Stimulated activated CD8-positive, alpha-beta memory T cell treated with anti-CD3 and anti-CD28 coated beads, Interleukin-7, amount 100 ng/mL, for 1 hour (primary cell): ENCODE data around the gene XAGE5.
"Not testable (repeated sequence)": the region's sequence is repeated elsewhere in the genome, so short reads cannot be mapped to it uniquely, and the experiment has no call there.

Source experiments
- DNase-seq, 2 donors: peaks; one replicate each; pipeline ENCODE4 v3.0.0-alpha.2; 2020; ENCODE audit warnings: low read depth in 2 of 2

XAGE5 gene

GRCh38 chrX:52811065-52811625, at the start of gene XAGE5:
Gene XAGE5 (plus strand): TSS chrX:52811287. CDS start chrX:52812567, 1,280 bp downstream.
- no peak for DNase-seq

DNA sequence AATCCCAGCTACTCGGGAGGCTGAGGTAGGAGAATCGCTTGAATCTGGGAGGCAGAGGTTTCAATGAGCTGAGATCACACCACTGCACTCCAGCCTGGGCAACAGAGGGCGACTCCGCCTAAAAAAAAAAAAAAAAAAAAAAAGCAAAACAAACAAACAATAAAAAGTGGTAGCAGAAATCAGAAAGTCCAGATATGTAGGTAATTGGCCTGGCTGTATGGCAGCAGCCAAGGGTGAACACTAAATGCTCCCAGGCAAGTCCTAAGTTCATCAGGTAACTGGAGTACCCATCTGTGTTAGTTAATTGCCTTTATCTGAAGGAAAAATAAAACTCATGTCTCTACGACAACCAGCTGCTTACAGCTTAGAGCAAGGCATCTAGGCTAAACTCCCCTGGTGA, 45.1 kb upstream of the XAGE5 start:
- not testable (repeated sequence) for DNase-seq

DNA sequence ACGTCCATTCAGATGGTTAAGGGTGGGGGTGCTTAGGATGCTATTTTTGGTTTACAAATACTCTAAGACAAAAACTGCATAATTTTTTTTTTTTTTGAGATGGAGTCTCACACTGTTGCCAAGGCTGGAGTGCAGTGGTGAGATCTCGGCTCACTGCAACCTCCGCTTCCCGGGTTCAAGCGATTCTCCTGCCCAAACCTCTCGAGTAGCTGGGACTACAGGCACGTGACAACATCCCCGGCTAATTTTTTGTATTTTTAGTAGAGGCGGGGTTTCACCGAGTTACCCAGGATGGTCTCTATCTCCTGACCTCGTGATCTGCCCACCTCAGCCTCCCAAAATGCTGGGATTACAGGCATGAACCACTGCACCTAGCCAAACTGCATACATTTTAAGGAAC, 37.6 kb upstream of the XAGE5 start:
- DNase-seq: not testable (repeated sequence)

GRCh38 chrX:52797327-52797726, 13.8 kb upstream of the XAGE5 start, which contains the start of gene SPANXN5:
Gene SPANXN5 (minus strand): TSS chrX:52797427. CDS start chrX:52797348, 79 bp downstream.
- not testable (repeated sequence) for DNase-seq

DNA sequence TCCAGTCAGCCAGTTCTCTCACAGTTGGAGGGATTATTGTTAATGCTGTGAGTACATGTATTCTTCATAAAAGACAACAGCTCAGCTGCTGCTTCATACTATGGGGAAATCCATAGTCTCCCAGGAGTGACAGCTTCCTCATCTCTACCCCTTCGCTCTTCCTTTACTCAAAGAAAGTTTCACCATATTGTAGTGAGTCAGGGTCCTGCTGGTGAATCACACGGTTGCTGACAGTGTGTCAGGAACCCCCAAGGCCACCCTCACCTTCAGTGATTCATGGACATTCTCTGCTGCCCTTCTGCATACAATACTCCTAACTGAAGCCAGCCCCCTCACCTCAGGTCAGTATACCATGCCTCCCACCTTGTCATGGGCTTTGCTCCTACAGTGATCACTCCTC, 6.2 kb upstream of the XAGE5 start:
- not testable (repeated sequence) for DNase-seq

GRCh38 chrX:52819788-52820187, 8.7 kb downstream of the XAGE5 start:
- DNase-seq: no peak

- DNase-seq: no peak
Observed at GRCh38 chrX:52821079-52821760, 10.1 kb downstream of the XAGE5 start.

DNA sequence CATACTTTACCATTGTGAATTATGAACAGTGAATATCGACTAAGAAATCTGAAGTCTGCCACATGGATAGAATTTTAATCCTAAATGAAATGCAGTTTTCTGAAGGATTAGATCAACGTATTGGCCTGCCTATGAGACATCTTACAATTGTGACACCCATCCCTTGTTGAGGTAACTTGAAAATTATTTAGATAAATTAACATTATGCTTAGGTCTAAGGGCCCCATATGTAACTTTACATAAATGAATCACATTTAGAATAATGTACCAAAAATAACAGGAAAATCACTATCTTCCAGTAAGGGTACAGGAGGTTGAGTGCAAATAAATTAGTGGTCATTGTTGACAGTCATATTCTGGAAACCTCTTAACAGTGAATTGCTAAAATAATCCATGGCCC, 13.5 kb downstream of the XAGE5 start:
- DNase-seq: no peak

DNA sequence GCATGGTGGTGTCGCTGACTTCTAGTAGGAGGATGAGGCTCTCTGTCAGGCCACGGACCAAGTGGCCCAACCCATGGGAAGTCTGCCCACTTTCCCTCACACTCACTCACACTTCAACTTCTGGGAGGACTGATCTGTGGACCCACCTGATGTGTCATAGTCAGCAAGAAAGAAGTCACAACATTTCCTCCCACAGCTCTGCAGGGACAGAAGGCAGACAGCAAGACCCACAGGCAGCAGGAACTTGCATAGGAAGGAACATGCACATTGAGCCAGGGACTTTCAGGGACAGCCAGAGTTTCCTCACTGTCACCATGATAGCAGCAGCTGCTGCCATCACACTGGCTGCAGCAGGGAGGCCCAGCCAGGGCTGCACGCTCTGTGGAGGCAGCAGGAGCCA, 19.5 kb downstream of the XAGE5 start:
- DNase-seq: no peak

- DNase-seq: no peak
Observed at GRCh38 chrX:52839137-52839536, 28.1 kb downstream of the XAGE5 start.

- not testable (repeated sequence) for DNase-seq
Observed at GRCh38 chrX:52843619-52844018, 32.5 kb downstream of the XAGE5 start.

DNA sequence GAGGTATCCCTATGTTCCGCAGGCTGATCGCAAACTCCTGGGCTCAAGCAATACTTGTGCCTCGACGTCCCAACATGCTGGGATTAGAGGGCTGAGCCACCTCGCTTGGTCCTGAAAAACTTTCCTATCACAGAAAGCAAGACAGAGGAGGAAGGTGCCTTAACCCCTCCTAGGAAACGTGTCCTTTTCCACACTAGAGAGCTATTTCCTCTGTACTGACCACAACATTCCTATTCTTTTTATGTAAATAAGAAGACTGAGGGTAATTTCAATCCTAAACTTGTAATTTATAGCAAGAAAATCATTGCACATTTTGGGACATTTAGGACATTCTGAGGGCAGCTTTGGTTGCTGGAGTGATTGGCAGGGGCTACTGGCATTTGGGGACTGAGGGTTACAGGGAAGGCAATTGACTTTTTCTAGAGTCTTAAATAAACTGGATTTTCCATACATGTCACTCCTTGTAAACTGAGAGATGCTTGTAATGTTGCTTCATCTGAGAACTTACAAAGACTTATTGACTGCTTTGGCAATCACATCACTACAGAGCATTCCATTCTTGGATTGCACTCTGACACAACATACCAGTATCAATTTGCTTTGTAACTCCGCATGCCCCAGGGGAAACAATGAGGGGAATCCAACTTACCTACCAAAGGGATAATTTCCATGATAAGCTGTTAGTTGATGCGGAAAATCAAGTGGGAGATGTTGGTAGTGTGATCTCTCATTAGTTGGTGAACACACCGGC, 41.2 kb downstream of the XAGE5 start:
- DNase-seq: no peak

DNA sequence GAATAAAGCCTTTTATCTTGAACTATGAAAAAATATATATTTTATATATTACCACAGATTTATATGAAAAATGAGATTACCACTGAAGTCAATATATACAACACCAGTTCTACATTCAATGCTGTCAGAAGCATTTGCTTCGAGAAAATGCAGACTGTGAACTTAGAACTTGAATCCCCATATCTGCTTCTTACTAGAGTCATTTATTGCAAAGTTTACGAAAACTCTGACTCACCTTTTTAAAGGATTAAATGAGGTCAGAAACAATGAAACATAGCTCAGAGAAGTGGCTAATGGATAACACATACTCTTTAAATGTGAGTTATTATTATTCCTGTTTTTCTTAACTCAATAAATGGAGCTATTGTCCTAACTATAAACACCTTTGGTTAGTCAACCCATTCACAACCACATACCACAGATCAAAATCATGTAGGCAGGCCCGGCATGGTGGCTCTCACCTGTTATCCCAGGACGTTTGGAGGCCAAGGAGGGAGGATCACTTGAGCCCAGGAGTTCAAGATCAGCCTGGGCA, 46.0 kb downstream of the XAGE5 start:
- DNase-seq: not testable (repeated sequence)

DNA sequence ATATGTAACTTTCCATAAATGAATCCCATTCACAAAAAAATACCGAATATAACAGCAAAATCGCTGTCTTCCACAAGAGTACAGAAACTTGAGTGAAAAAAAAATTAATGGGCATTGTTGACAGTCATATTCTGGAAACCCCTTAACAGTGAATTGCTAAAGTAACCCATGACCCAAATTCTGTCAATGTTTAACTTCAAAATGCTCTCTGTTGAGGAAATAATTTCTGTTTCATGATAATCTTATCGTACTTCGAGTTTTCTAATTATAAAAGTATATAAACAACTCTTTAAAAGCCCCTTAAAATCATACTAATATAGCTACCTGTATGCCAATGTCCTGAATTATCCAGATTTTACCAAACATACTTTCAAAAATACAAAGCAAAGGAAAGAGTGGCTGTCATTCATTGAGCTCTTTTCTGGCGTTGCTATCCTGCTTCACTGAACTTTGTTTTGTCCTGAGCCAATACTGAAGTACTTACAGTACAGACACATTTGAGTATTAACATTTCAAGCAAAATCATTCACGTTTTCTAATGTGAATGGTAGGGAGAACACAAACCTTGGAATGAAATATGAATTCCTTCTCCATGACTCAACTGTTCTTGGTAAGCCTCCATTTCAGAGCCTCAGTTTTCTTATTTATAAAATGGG, 54.4 kb downstream of the XAGE5 start:
- no peak for DNase-seq
